A673 (cell line): ENCODE measurements around the gene WWP2.

Experiments used
- CTCF ChIP-seq: fragments of 300-800, 200-600 bp; sonication (generic); conservative IDR thresholded peaks from 2 replicates; pipeline ENCODE4 v1.5.1; 2017; ENCODE audit warnings: low read depth, mild to moderate bottlenecking, antibody characterized with exemption, low read length, moderate library complexity, mixed read lengths
- EZH2 ChIP-seq: fragments of 200-600 bp; sonication (generic); IDR thresholded peaks from 2 replicates; pipeline ENCODE4 v1.6.1; 2017; ENCODE audit warnings: borderline replicate concordance, low read depth, mild to moderate bottlenecking, mixed read lengths, antibody characterized with exemption, low read length; ENCODE audit not compliant: poor library complexity, severe bottlenecking

- no peak for TF ChIP-seq CTCF
- no peak for TF ChIP-seq EZH2
Observed at GRCh38 chr16:69834807-69835466, 72.8 kb downstream of the WWP2 start.
